HepG2 (cell line): Measurements from ENCODE around the gene RALY. TPM values are rescaled to one million over a fixed set of nuclear protein-coding genes. Genes with fewer than 3 reads are reported as not detected.
A peak's percentile ranks its signal among the peaks of the same experiment; 100 is the strongest.

Source experiments
- E2F5 ChIP-seq: sonication (generic); formaldehyde crosslinking; conservative IDR thresholded peaks from 2 replicates; pipeline ENCODE4 v1.4.0; 2020; ENCODE audit warnings: missing genetic modification reagents
- GABPB1 ChIP-seq: IDR thresholded peaks from 2 replicates; pipeline ENCODE4 v1.6.1; 2016; ENCODE audit warnings: mild to moderate bottlenecking, missing genetic modification reagents, moderate library complexity, missing compliant biosample characterization
- GPBP1L1 ChIP-seq: sonication (generic); formaldehyde crosslinking; IDR thresholded peaks from 2 replicates; pipeline ENCODE4 v1.5.0; 2020; ENCODE audit warnings: mild to moderate bottlenecking, missing genetic modification reagents
- IRF2 ChIP-seq: IDR thresholded peaks from 2 replicates; pipeline ENCODE4 v1.6.1; 2018; ENCODE audit warnings: missing genetic modification reagents, missing compliant biosample characterization
- PHF20 ChIP-seq: sonication (generic); formaldehyde crosslinking; IDR thresholded peaks from 2 replicates; pipeline ENCODE4 v1.5.0; 2020; ENCODE audit warnings: mild to moderate bottlenecking, missing genetic modification reagents
- TMF1 ChIP-seq: sonication (generic); formaldehyde crosslinking; IDR thresholded peaks from 2 replicates; pipeline ENCODE4 v1.8.1; 2022; ENCODE audit warnings: low read depth, missing genetic modification reagents
- ZNF318 ChIP-seq: sonication (generic); formaldehyde crosslinking; IDR thresholded peaks from 2 replicates; pipeline ENCODE4 v1.4.0; 2020; ENCODE audit warnings: mild to moderate bottlenecking, missing genetic modification reagents
- ZNF776 ChIP-seq: sonication (generic); formaldehyde crosslinking; IDR thresholded peaks from 2 replicates; pipeline ENCODE4 v1.4.0; 2020; ENCODE audit warnings: mild to moderate bottlenecking, missing genetic modification reagents
- ZNF777 ChIP-seq: sonication (generic); formaldehyde crosslinking; IDR thresholded peaks from 2 replicates; pipeline ENCODE4 v1.4.0; 2020; ENCODE audit warnings: missing genetic modification reagents
- polyA plus RNA-seq, 8 experiments: library from polyadenylated mRNA; depleted of rRNA in 3 of 8; stranded (reverse) in 7 of 8; unstranded in 1 of 8; fragments of >200 nt; fragmentation: Illumina TruSeq in 4 of 8; extraction: Trizol in 4 of 8; gene quantifications; 2 replicates each; pipeline versions ENCODE4 v1.2.1 to v1.2.3, GENCODE V29; 2011 to 2016; ENCODE audit warnings: low read depth in 4 of 8, missing spikeins in 1 of 8, mixed read lengths in 1 of 8; ENCODE audit not compliant: insufficient read depth in 1 of 8
- total RNA-seq, 5 experiments: library from RNA; depleted of rRNA; stranded (reverse); fragments of >200 nt; fragmentation: Illumina TruSeq; extraction: Trizol; gene quantifications; 2 replicates each; pipeline ENCODE4 v1.2.3, GENCODE V29; 2016; ENCODE audit warnings: low read depth in 1 of 5
- TF ChIP-seq, protein P1 (sequence below): sonication (generic); formaldehyde crosslinking; IDR thresholded peaks from 2 replicates; pipeline ENCODE4 v1.9.0; 2021; ENCODE audit warnings: missing genetic modification reagents, borderline replicate concordance
- TF ChIP-seq, protein P2 (sequence below): sonication (generic); formaldehyde crosslinking; IDR thresholded peaks from 2 replicates; pipeline ENCODE4 v1.5.1; 2020; ENCODE audit warnings: missing genetic modification reagents, mild to moderate bottlenecking, borderline replicate concordance

The RALY gene
- total and polyA plus RNA-seq, 2 of the 13 experiments (the other 11 are each of a cell fraction or from before 2014, with no cell fraction given), result 178 to 186 TPM

GRCh38 chr20:34022151-34022838, 28.6 kb downstream of the RALY start (continued):
- TF ChIP-seq ZNF318 (no peak), IRF2 (CRISPR knock-in tag) (0 out of 2 replicates have a peak, but pooled peaks have one; percentile 33), ZNF776 (CRISPR knock-in tag) (no peak), PHF20 (no peak), GABPB1 (no peak), GPBP1L1 (CRISPR knock-in tag) (no peak), TMF1 (CRISPR knock-in tag) (no peak), ZNF777 (CRISPR knock-in tag) (no peak), E2F5 (no peak)
- TF ChIP-seq, protein P1, sequence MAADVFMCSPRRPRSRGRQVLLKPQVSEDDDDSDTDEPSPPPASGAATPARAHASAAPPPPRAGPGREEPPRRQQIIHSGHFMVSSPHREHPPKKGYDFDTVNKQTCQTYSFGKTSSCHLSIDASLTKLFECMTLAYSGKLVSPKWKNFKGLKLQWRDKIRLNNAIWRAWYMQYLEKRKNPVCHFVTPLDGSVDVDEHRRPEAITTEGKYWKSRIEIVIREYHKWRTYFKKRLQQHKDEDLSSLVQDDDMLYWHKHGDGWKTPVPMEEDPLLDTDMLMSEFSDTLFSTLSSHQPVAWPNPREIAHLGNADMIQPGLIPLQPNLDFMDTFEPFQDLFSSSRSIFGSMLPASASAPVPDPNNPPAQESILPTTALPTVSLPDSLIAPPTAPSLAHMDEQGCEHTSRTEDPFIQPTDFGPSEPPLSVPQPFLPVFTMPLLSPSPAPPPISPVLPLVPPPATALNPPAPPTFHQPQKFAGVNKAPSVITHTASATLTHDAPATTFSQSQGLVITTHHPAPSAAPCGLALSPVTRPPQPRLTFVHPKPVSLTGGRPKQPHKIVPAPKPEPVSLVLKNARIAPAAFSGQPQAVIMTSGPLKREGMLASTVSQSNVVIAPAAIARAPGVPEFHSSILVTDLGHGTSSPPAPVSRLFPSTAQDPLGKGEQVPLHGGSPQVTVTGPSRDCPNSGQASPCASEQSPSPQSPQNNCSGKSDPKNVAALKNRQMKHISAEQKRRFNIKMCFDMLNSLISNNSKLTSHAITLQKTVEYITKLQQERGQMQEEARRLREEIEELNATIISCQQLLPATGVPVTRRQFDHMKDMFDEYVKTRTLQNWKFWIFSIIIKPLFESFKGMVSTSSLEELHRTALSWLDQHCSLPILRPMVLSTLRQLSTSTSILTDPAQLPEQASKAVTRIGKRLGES (CRISPR knock-in tag), result no peak
- TF ChIP-seq, protein P2, sequence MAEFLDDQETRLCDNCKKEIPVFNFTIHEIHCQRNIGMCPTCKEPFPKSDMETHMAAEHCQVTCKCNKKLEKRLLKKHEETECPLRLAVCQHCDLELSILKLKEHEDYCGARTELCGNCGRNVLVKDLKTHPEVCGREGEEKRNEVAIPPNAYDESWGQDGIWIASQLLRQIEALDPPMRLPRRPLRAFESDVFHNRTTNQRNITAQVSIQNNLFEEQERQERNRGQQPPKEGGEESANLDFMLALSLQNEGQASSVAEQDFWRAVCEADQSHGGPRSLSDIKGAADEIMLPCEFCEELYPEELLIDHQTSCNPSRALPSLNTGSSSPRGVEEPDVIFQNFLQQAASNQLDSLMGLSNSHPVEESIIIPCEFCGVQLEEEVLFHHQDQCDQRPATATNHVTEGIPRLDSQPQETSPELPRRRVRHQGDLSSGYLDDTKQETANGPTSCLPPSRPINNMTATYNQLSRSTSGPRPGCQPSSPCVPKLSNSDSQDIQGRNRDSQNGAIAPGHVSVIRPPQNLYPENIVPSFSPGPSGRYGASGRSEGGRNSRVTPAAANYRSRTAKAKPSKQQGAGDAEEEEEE (CRISPR knock-in tag), result no peak
